Measurements from ENCODE around the gene CAPN2.

DNA sequence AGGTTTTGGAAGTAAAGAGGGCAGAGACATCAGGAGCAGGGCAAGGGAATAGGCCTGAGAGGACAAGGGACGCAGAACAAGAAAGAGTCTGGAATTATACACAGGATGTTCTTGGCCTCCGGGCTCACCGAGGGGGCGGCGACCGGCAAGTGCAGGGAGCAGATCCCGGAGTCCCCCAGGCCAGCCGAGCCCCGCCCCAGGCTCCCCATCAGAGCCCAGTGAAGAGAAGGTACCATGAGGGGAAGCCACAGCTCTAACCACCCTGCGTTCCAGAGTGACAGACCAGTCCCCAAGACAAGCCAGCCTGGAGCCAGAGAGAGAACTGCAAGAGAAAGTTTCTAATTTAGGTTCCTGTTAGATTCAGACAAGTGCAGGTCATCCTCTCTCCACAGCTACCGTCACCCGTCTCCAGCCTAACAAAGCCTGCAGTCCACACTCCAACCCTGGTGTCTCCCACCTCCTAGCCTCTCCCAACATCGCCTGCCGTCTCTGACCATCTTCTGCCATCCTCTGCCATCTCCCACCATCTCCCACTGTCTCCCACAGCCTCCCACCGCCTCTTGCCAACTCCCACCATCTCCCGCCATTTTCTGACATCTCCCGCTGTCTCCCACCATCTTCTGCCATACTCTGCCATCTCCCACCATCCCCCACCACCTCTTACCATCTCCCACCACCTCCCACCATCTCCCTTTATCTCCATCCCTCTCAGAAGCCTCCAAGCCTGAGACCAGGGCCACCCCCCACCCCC lies 42.5 kb downstream of the CAPN2 start:
- TF ChIP-seq, protein P1, sequence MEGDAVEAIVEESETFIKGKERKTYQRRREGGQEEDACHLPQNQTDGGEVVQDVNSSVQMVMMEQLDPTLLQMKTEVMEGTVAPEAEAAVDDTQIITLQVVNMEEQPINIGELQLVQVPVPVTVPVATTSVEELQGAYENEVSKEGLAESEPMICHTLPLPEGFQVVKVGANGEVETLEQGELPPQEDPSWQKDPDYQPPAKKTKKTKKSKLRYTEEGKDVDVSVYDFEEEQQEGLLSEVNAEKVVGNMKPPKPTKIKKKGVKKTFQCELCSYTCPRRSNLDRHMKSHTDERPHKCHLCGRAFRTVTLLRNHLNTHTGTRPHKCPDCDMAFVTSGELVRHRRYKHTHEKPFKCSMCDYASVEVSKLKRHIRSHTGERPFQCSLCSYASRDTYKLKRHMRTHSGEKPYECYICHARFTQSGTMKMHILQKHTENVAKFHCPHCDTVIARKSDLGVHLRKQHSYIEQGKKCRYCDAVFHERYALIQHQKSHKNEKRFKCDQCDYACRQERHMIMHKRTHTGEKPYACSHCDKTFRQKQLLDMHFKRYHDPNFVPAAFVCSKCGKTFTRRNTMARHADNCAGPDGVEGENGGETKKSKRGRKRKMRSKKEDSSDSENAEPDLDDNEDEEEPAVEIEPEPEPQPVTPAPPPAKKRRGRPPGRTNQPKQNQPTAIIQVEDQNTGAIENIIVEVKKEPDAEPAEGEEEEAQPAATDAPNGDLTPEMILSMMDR (conservative IDR thresholded peaks at IDR 0.05; ENCODE audit: low read depth, low read length): no peak
- TF ChIP-seq EZH2phosphoT487 (IDR thresholded peaks at IDR 0.05; ENCODE audit: borderline replicate concordance, low read length) (no peak), EZH2 (IDR thresholded peaks at IDR 0.05; ENCODE audit: low read length, unreplicated experiment) (no peak)
